ENCODE measurements around the gene EMP2.
A peak's percentile ranks its signal among the peaks of the same experiment; 100 is the strongest.
"Not testable (repeated sequence)": the region's sequence is repeated elsewhere in the genome, so short reads cannot be mapped to it uniquely, and the experiment has no call there.

The EMP2 gene

DNA sequence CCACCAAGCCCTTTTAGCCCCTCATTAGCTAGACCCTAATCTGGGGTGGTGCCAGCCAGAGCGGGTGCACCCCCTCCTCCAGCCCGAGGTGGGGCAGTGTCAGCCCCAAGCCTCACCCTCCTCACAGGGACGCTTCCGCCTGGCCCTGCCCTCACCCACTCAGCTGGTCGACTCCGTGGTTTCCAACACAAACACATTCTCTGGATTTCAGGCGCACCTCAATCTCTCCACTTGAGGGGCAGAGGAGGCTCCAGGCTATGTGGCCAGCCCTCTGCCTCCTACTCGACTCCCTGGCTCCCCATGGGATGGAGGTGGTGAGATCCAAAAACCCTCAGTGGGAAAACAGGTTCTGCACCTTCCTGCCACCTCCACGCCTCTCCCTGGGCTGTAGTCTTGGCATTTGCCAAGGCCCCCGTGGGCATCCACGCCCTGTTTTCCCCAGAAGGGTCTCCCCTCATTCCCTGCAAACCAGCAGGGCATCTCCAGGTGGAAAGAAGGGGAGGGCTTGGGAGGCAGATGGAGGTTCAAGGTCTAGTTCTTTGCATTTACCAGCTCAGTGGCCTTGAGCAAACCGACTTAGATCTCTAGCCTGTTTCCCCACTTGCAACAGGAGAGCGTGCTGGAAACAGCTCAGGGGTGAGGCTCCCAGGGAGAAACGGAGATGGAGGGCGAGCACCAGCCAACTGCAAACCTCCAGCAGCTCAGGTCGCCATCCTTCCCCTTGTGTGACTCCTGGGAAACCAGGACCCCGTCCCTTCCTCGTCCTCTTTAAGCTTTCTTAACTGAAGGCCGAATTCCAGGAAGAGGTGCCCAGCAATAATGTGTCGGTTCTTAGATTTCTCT is 1.7 kb downstream of the EMP2 start:
- no peak for DNase-seq (ENCODE audit: low read depth in 2 of 3, low spot score in 1 of 3)

DNA sequence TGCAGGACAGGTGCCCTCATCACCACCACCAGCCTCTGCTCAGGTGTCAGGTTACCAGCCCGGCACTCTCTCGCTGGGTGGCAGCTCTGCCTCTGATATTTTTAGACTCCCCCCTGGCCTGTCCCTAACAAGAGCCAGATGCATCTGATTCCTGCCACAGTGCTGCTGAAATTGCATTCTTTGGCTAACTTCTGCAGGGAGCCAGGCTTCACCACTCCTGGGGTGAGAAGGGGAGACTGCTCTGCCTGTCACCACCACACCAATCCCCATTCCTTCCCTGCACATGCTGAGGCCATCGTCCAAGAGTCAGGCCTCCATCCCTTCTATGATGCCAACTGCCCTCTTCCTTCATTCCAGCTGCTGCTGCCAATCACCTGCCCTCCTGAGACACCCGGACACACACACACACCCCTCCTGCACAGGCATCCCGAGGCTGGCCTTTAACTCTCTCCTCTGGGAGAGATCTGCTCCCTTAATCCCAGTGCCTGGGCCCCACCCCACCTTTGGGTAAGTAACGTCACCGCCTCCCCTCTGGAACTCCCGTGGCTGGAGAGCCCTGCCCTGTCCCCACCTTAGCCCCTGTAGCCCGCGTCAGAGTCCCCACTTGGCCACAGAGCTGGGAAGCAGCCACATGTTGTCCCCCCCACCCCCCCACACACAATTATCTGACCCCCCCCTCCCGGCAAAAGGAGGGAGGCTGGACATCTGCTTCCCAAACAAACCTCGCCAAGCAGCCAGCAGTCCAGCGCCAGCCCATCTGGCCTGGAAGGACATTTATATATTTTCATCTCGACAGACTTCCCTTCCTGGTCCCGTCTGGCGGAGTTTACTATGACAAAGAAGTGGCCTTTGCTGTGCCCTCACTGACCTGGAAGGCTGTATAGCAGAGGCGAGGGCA is 2.8 kb downstream of the EMP2 start:
- no peak for DNase-seq (ENCODE audit: low read depth in 2 of 3, low spot score in 1 of 3)

DNA sequence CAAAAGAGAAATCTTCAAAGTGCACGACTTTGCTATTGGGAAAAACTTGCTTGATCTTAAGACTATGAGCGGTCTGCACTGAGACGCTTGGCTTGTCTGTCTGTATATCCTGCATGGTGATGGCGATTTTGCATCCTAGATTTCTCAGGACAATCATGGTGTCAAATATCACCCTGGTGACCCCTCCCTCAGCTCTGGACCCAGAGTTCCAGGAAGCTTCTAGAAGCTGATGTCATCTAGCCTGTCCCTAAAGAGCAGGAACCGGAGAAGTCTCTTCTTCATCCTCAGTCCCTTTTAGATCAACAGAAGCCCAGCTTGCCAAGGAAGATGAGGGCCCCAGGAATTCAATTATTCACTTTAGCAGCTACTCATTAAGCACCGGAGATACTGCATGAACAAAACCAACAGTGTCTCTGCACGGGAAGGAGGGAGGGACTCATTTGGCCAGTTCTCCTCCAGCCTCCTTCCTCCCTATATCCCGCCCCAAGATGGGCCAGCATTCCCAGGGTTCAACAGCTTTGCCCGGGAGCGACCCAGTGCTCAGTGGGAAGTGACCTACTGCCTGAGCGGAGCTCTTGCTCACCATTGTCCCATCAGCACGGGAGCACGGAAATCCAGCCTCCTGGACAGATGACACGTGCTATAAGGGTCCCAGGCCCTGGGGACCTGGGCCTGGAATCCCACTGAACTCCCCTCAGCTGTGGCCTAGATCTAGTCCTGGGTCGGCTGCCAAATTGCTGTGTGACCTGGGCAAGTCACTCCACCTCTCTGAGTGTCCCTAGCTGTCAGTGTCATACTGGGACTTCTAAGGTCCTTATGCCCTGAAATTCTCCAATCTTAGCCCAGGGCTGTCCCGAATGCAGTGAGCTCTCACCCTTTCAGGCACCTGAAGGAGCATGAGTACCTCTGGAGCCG is 3.8 kb downstream of the EMP2 start:
- no peak for DNase-seq (ENCODE audit: low read depth in 2 of 3, low spot score in 1 of 3)

DNA sequence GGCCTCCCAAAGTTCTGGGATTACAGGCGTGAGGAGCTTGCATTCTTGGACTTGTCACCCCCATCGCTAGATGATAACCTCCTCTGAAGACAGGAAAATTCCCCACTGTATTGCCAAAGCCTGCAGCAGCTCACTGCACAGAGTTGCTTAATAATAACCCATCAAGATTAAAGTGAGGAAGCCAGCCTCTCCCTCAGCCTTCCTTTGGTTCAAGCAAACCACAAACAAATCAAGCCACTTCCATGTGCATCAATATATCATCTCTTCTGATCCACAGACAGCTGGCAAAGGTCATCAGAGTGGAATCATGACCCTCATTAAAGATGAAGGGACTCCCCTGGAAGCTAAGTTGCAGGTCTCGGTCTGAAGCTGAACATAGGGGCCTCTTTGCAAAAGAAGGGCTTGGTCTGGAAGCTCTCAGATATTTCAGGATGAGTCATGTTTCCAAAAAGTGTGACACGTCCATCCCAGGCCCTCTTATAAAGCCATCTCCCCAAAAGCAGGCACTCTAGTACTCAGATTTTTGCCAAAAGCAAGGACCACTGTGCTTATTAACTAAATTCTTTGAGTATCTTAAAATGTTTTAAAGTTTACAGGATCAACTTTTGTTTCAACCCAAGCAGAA is 4.8 kb downstream of the EMP2 start:
- no peak for DNase-seq (ENCODE audit: low read depth in 2 of 3, low spot score in 1 of 3)

DNA sequence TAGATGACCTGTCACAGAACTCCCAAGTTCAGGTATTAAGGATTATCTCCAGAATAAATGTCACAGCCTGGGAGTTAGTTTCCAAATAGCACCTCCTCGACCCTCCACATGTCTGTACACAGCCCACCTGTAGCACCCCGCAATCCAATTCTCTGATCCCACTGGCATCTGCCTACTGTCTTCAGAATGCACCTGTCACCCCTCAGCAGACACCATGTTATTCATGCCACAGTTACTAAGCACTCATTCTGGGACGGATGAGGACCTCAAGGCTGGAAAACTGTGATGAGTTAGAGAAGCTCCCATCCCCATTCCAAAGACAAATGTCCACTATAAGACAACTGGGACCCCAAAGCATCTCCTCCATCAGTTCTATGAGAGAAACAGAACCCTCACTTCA is 7.8 kb downstream of the EMP2 start:
- no peak for DNase-seq (ENCODE audit: low read depth in 2 of 3, low spot score in 1 of 3)

- no peak for DNase-seq (ENCODE audit: low read depth in 2 of 3, low spot score in 1 of 3)
These were observed 9.0 kb downstream of the EMP2 start for GRCh38 chr16:10571354-10571753.

- no peak for DNase-seq (ENCODE audit: low read depth in 2 of 3, low spot score in 1 of 3)
These were observed 10.8 kb downstream of the EMP2 start for GRCh38 chr16:10569621-10570020.

DNA sequence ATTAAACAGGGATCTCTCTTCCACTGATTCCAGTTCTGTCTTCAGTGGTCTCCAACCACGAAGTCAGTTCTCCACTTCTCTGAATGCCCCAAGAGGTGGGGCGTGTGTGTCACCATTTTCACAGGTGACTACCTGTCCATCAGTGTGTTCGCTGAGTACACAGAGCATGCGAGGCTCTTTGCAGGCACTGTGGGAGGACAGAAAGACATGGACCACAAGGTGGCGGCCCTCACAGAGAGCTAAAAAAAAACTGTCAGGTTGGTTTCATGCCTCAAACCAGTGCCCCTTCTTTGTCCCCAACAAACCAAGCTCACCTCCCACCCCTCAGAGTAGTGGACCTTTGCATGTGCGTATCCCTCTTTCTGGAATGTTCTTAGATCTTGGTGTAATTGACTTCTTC is 13.8 kb downstream of the EMP2 start:
- DNase-seq (ENCODE audit: low read depth in 2 of 3, low spot score in 1 of 3): no peak

- DNase-seq (ENCODE audit: low read depth in 2 of 3, low spot score in 1 of 3): no peak
These were observed 15.2 kb downstream of the EMP2 start for GRCh38 chr16:10565167-10565566.

DNA sequence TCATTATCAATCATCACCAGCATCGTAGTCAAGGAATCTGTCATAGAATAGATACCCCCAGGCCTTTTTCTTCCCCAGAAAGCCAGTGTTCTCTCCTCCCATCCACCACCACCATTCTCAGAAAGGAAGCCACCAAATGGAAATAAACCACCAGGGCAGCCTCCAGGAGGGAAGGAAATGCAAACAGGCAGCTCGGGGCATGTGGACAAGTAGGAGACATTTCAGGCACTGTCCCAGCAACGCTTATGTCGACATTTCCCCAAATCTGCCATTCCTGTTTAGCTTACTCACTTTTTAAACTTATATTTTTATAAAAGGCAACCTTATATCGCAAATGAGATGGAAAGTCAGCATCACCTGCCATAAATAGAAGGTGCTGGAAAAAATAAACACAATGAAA is 15.8 kb downstream of the EMP2 start:
- DNase-seq (ENCODE audit: low read depth in 2 of 3, low spot score in 1 of 3): no peak

GRCh38 chr16:10562361-10562899 is 18.0 kb downstream of the EMP2 start:
- DNase-seq (ENCODE audit: low read depth in 2 of 3, low spot score in 1 of 3): no peak

DNA sequence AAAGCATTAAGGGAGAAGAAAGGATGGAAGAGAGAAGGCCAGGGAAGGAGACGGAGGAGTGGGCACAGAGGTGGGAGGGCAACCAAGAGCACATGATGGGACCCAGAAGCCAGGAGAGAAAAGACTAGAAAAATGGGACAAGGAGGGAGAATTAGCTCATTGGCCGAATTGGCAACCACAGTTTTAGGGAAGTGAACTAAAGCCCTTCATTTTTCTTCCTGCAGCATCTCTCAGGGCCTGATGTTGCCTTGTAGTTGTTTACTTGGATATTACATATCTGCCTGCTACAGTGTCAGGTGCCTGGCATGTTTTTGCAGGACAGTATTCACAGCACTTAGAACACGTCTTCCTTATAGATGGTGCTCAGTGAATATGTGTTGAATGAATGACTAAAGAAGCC is 19.0 kb downstream of the EMP2 start:
- no peak for DNase-seq (ENCODE audit: low read depth in 2 of 3, low spot score in 1 of 3)

DNA sequence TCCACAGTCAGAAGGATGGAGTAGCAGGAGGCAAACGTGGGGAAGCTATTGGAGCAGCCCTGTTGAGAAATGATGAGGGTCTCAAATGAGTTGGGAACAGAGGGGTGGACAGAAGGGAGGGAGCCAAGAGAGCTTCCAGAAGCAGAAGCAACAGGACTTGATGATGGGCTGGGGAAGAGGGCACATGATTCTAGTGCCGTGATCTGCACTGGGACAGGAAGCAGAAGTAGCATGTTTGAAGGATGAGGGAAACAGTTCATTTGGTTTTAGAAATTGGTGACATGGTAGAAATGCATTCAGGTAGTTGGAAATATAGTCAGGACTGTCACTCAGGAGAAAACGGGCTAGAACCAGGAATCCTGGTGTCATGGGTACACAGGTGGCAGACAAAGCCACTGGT is 19.4 kb downstream of the EMP2 start:
- no peak for DNase-seq (ENCODE audit: low read depth in 2 of 3, low spot score in 1 of 3)

DNA sequence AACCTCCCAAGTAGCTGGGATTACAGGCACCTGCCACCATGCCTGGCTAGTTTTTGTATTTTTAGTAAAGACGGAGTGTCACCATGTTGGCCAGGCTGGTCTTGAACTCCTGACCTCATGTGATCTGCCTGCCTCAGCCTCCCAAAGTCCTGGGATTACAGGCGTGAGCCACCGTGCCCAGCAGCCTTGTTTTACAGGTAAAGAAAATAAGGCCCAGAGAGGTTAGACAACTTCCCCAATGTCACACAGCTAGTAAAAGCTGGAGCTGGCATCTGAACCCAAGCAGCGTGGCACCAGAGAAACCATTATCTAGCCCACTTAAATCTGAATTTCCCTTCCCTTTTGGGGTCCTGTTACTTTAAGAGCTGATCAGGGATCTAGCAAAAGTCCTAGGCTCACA is 20.6 kb downstream of the EMP2 start:
- DNase-seq (ENCODE audit: low read depth in 2 of 3, low spot score in 1 of 3): not testable (repeated sequence)

DNA sequence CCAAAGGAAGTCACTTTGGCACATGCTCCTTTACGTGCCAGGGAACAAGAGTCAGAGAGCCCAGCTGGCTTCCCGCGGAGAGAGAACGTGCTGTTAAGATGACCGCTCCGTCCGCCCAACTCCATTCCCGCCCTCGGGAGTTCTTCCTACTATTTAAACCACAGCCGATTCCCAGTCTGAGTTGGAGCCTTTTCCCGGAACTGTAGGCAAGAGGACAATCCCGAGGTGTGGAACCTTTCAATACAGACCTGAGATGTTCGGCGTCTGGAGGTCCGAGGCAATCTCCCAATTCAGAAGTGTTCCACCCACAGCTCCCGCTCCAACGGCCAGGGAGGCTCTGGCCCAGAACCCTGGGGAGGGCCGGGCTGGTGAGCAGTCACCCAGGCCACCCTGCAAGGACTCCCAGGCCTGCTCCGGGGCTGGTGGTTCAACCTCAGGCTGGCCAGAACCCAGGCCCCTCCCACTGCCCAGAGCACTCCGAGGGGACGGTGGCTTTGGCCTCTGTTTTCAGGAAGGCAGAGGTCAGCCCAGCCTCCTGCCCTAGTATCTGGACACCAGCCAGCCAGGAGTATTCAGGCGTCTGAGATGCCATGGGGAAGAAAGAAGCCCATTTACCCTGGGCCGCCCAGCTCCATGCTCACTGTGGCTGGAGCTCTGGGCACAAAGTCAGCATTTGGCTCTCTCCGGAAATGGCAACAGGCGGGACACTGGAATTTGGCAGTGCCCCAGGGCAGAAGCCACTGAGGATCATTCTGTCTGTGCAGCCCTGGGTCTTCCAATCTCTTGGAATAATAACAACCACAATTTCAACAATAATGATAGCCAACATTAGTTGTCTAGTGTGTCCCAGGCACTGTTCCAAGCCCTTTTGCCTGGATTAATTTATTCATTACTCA is 21.4 kb downstream of the EMP2 start:
- DNase-seq (ENCODE audit: low read depth in 2 of 3, low spot score in 1 of 3): no peak

- DNase-seq (ENCODE audit: low read depth in 2 of 3, low spot score in 1 of 3): no peak
These were observed 22.1 kb downstream of the EMP2 start for GRCh38 chr16:10558305-10558704.

- DNase-seq (ENCODE audit: low read depth in 2 of 3, low spot score in 1 of 3): peak in 1 of 3 donors; percentile 1
These were observed 22.6 kb downstream of the EMP2 start for GRCh38 chr16:10557750-10558149.

DNA sequence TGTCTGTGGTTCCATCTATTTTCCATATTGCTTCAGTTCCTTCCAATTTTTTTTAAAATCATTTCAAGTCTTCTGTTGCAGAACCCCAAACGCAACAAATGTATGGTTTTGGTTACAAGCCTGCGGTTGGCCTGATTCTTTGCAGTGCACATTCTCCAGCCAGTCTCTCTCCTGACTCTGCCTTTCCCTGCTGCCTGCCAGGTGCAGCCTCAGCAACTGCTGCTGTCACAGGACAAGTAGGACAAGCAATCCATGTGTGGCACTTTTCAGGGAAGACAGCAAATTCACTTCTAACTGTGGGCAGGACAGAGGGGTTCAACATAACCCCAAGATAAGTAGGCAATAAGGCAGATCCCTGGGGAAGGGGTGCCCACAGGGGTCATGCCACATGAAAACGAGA is 24.2 kb downstream of the EMP2 start:
- DNase-seq (ENCODE audit: low read depth in 2 of 3, low spot score in 1 of 3): no peak

GRCh38 chr16:10554569-10554968 is 25.8 kb downstream of the EMP2 start:
- DNase-seq (ENCODE audit: low read depth in 2 of 3, low spot score in 1 of 3): no peak

Data from stimulated activated CD4-positive, alpha-beta T cell treated with anti-CD3 and anti-CD28 coated beads, Interleukin-12 subunit alpha, Interleukin-12 subunit beta, amount 100 ng/mL, for 48 hours (primary cell).